HG03558 (cell line): Measurements from ENCODE around the gene SIVA1.
"Not testable (repeated sequence)": the region's sequence is repeated elsewhere in the genome, so short reads cannot be mapped to it uniquely, and the experiment has no call there.

ENCODE experiments used
- ATAC-seq: cut with Tn5 transposase; IDR thresholded peaks from one replicate; pipeline ENCODE4 v1.9.1; 2021; ENCODE audit warnings: moderate number of reproducible peaks; ENCODE audit not compliant: unreplicated experiment; ENCODE audit errors: extremely low read depth

SIVA1 gene

DNA sequence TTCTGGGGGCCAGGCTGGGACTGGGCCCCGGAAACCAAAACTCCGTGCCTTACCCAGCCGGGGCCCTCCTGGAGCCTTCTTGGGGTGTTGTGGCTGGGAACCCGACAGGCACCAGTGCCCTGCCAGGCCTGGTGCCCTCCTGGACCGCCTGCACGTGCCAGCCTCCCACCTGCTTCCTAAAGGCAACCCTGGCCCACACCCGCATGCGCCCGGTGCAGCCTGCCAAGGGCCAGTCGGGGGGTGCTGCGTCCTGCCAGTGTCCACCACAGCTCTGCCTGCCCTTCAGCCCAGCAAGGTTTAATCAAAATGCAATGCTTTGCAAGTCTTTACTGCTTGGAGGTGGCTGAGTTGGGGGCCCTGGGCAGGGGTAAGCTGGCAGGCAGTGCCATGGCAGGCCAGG, 34.1 kb upstream of the SIVA1 start:
- no peak for ATAC-seq

DNA sequence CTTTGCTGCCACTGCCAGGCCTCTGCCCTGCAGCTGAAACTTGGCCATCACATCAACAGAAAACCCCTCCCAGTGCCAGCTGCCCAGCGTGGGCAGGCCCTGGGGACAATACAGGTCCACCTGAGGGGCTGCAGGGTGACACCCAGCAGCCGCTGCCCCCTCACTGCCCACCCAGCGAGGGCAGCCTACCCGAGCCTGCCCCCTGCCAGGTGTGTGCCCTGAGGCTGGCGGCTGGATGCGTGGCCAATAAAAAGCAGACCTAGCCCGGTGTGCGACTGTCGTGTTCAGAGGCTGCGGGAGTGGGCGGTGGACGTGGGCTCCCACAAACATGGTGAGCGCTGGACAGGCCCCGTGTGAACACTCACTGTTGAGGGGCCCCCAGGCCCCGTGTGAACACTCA, 33.6 kb upstream of the SIVA1 start:
- ATAC-seq: no peak

DNA sequence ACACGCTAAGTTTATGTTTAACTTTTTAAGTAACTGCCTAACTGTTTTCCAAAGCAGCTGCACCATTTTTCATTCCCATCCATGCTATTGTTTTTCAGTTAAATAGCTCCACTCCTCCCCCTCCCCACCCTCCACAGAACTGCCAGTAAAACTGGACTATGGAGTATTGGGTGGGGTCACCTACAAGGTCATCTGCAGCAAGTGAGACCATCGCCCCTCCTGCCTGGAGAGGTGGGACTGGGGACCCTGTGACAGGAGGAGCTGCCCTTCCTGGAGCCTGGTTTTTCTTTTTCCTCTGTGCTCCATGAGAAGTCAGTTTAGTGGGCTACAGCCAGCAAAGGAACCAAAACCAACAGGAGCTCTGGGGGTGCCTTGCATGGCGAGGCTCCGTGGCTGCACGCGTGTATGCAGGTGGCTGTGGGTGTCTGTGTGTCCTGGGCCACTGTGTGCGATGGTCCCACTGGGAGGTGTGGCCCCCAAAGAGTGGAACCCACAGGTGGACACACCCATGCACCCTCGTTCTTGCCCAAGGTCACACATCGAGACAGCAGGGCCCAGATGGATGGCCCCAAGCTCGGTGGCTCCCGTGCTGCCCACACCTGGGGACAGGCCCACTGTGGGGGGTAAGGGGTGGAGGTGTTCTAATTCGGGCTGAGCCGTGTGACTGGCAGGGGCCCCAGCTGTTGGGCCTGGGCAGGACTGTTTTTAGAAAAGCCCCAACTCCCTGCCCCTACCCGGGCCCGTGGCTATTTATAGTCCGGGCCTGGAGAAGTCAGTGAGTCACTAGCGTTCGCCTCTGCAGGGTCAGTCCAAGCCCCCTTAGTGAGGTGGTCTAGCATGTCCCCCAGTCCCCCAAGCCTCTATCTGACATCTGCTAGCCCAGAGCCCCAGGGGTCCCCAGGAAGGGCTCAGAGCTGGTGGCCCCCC, 31.2 kb upstream of the SIVA1 start:
- ATAC-seq: no peak

DNA sequence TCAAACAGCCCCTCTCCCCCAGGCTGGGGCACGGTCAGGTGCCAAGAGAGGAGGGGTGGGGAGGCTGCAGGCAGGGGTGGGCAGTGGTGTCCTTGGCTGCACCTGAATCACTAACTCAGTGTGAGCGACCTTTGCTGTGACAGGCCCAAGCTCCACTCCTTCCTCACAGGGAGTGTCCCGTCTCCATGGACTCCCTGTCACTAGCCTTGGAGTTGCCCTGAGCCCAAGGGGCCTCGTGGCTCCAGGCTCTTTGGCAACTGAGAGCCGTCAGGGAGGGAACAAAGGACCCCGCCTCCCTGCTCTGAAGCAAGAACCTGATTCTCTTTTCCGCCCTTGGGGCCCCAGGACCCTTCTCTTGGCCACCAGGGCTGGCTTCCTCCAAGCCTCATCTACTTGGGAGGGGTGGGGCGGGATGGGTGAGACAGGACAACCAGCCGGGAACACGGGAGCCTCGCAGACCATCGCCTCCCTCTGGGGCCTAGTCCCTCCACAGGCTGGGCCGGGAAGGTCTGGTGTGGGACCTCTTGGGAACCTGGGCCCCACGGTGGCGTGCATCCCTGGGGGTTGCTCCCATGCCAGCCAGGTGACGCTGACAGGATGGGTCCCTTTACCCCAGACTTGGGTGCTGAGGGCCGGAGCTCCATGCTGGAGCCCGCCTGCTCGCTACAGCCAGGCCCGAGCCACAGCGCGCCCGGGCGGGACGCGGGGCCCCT, 29.9 kb upstream of the SIVA1 start:
- ATAC-seq: no peak

DNA sequence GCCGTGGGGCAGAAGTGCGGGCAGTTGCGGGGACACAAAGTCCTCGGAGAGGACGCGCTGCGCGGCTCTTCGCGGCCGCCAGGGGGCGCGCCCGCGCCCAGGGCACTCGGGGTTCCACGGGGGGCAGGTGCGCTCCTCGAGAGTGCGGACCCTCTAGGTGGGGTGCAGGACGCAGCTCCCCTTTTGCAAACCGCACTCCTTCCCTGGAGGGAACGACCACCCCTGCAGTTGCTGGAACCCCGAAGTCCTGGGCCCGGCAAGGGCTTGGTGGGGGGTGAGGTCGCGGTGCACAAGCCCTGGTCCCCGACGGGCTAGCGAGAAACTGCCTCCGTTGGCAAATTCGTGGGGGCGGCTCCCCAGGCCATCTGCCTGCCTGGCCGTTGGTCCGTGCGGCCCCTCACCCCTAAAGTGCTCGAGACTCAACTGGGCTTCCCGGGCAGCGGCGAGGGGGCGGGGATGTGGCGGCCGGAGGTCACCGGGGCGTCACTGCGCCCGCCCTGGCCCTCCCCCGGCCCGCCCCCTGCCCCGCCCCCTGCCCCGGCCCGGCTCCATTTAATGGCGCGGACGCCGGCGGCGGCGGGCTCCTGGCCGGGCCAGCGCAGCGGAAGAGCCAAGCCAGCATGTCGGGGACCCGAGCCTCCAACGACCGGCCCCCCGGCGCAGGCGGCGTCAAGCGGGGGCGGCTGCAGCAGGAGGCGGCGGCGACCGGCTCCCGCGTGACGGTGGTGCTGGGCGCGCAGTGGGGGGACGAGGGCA, 29.1 kb upstream of the SIVA1 start, which contains the start of gene ADSS1:
Gene ADSS1, plus strand, starts transcription at position 579 of the 756 bp plus-strand sequence. Its CDS starts 42 bp downstream, at position 621.
- no peak for ATAC-seq

DNA sequence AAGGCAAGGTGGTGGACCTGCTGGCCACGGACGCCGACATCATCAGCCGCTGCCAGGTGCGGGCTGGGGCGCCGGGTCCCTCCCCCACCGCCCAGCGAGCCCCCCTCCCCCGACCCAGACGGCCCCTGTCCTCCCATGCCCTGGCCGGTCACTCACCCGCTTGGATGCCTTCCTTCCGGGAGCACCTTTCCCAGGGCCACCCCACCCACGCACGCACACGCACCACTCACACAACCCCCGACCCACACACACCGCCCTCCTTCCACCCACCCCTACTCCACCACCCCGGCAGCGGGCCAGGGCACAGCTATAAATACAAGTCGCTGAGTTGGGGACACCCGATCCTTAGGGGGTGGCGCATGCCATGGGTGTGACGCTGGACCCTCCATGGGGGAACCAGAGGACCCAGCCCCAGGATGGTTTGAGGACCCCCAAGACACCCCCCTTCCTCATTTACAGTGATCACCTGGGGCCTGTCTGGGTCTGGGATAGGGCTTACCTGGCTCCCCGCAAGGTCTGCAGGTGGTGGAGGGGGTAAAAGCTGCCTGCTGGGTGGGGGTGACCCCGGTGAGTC, 28.5 kb upstream of the SIVA1 start:
- no peak for ATAC-seq

DNA sequence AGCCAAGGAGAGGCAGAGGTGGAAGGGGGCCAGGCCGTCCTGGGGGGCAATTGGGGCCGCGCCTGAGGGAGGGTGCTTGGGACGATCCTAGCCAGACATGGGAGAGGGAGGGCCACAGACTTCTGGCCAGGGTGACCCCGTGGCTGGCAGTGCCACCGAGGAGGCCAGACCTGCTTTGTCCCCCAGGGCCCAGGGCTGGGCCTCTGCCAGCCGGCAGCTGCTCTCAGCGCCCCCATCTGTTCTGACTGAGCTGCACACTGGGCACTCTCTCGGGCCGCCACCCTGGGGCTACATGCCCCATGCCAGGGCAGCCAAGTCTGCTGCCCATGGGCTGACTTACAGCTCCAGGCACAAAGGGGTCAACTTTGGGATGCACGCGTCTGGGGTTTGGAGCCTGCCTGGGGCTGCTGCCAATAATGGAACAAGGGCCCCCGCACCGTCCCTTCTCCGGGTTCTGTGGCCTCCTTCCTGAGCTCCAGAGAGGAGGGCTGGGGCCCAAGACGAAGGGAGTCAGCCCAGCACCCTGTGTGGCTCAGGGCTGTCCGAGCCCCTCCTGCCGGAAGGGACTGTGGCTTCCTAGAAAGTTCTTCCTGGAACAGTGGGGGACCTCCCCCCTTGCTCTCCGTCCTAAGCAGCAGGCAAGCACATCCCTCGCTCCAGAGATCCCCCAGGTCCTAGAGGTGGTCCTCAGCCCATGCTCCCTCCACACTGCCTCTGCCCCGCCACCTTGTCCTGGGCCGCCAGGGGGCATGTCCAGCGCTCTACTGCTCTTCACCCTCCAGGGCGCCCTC, 27.8 kb upstream of the SIVA1 start:
- ATAC-seq: no peak

DNA sequence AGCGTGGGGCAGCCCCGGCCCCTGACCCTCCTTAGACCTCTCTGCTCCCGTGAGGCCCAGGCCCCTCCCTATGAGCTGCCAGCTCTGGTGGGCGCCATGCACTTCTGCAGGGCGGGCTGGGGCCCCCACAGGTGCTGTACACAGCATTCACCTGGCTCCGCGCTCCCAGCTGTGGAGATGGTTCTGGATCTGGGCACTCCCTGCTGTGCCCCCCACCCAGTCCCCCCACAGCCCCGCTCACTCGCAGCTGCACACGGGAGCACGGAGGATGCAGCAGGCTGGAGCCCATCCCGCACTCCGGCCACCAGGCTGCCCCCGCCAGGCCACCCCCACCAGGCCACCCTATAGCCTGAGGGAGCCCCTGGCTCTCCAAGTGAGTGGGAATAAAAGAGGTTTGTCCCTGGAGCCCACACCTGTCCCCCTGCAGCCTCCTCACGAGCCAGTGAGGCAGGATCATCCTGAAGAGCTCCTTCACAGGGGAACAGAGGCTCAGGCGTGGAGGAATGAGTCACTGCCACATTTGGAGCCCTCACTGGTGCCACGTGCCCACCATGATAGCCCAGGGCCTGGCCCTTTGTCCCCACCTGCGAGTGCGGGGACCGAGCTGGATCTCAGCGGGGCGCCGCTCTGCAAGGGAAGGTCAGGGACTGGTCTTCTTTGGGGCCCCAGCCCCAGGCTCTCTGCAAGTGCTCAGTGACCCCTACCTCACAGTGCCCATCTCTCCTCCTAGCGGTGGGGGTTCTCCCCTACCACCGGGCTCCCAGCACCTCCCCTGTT, 27.0 kb upstream of the SIVA1 start:
- no peak for ATAC-seq

DNA sequence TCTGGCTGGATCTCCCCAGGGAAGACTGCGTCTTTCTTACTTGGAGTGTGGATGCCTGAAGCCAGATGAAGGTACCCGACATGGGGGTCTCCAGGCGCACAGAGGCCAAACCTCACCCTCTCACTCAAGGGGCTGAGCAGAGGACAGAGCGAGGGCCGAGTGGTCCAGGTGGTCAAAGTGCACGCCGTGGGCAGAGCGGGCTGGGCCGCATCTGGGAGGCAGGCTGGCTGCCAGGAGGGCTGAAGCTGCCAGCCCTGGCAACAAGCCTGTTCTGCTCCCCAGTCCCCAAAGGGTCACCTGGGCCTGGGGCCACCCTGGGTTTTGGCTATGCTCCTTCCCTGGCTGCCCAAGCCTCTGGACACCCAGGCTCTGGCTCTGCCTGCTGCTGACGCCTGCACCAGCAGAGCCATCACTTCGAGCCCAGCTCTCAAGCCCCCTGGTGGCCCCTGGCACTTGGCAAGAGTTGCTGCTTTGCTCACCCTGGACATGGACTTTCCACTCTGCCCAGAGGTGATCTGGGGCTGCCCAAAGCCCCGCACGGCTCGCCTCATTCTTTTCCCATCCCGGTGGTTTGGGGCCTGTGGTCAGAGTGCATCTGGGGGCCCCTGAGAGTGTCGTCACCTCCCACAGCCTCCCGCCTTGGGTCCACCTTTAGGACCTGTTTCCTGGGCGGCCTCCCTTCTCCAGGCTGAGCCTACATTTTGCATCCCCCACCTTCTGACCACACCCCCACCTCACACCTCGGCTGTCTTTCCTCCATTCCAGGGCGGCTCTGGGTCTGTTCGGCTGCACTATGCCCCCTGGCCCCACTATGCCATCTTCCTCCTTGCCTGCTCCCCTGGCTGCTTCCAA, 26.1 kb upstream of the SIVA1 start:
- ATAC-seq: no peak

DNA sequence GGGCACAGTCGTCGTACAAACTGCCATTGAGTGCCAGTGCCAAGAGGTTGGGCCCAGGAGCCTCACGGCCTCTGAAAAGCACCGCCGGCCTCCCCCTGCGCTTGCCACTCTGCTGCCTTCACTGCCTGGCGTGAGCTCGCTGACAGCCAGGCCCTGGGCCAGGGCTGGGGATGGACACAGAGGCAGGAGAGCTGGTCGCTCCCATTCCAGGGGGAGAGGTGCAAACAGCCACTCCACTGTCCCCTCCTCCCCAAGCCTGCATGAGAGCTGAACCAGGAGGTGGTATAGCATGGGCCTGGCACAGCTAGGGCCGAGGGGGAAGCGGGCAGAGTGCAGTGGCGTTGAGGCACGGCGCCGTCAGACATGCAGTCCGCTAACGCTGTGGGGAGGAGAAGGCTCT, 24.3 kb upstream of the SIVA1 start:
- ATAC-seq: no peak

DNA sequence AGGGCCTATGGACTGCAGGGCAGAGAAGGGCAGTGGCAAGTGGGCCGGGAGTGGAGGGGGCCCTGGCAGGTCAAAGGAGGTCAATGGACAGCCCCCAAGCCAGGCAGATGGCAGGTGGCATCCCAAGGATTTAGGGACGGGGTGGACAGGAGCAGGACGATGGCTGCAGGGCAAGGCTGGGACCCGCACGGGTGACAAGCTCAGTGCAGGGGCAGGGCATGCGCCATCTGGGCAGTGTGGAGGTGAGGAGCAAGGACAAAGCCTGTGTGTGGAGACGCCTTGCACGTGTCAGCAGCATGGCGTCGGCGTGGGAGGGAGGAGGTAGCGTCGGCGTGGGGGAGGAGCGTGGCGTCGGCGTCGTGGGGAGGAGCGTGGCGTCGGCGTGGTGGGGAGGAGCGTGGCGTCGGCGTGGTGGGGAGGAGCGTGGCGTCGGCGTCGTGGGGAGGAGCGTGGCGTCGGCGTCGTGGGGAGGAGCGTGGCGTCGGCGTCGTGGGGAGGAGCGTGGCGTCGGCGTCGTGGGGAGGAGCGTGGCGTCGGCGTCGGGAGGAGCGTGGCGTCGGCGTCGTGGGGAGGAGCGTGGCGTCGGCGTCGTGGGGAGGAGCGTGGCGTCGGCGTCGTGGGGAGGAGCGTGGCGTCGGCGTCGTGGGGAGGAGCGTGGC, 23.6 kb upstream of the SIVA1 start:
- not testable (repeated sequence) for ATAC-seq

DNA sequence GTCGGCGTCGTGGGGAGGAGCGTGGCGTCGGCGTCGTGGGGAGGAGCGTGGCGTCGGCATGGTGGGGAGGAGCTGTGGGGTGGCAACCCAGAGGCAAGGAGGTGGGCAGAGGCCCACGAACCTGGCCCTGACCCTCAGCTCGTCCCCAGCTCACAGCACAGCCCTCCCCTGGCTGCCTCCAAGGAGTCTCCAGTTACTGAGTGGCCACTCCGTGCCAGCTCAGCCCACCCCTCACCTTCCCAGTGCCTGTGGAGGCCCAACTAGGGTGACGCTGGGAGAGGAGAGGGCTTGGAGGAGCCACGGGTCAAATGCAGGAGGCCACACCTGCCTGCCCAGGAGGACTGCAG, 23.1 kb upstream of the SIVA1 start:
- no peak for ATAC-seq

DNA sequence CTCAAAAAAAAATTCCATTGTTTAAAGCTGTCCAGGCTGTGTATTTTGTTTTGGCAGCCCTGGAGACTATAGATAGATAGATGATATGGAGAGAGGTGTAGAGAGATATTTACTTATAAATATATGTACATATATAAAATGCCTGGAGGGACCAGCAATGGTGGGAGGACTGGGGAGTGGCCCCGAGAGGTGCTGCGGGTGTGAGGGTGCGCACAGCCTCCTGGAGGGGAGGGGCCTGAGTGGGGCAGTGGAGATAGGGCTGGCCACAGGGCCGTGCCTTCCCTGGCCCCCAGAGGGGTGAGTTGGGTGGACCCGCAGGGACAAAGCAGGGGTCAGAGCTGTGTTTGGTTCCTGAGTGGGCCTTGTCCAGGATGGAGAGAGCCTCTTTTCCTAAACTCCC, 22.5 kb upstream of the SIVA1 start:
- no peak for ATAC-seq

DNA sequence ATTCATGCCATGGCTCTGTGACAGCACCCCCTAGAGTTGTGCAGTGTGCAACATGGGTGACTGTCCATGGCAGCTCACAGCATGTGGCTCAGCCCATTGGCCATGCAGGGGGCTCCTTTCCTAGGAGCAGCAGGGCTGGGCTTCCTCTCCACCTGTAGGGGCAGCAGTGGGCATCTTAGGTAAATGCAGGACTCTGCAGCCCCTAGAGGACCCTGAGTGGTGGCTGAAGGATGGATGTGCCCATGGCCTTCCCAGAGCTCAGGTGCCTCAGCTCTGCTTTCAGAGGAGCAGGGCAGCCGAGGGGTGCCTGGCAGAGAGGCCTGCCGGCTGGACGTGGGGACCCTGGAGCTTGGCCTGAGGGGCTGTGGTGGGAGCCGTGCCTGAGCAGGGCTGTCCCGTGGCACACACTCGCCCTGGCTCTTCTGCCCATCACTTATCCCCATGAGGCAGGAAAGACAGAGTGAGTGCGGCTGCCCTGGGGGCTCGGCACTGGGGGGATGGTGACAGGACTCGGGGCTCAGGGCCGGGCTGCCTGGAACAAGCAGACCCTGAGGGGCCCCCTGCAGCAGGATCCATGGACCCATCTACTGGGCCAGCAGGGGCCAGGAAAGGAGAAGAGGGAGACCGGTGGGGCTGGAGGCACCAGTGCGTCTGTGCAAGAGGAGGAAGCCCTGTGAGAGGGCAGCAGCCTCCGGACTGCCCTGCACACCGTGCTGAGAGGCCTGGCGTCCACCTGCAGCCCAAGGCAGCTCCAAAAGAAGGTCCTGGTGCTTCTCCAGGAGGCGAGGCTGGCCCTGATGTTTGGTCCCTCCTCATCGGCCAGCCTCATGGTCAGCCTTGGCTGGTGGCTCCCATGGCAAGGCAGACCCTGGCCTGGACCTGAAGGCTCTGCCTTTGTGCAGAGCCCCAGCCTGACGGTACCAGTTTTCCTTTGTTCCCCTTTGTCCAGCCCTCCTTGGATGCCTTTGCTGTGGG, 21.3 kb upstream of the SIVA1 start:
- ATAC-seq: no peak

DNA sequence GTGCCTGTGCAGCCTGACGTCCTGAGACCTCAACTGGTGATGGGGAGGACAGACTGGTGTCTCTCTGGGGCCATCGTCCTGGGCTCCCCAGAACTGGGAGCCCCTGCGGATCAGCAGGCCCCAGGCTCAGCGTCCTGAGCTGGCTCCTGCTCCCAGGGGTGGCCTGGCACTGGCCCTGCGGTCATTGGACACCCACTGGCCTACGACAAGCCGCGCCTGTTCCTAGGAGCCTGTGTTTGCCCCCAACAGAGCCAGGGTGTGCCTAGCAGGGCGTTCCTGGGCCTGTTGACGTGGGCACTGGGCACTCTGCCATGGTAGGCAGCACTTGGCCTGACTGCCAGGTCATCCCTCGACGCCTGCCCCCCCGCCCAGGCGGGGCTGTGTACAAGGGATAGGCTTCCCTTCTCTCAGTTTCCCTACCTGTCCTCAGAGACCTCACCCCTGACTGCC, 20.6 kb upstream of the SIVA1 start:
- ATAC-seq: no peak

DNA sequence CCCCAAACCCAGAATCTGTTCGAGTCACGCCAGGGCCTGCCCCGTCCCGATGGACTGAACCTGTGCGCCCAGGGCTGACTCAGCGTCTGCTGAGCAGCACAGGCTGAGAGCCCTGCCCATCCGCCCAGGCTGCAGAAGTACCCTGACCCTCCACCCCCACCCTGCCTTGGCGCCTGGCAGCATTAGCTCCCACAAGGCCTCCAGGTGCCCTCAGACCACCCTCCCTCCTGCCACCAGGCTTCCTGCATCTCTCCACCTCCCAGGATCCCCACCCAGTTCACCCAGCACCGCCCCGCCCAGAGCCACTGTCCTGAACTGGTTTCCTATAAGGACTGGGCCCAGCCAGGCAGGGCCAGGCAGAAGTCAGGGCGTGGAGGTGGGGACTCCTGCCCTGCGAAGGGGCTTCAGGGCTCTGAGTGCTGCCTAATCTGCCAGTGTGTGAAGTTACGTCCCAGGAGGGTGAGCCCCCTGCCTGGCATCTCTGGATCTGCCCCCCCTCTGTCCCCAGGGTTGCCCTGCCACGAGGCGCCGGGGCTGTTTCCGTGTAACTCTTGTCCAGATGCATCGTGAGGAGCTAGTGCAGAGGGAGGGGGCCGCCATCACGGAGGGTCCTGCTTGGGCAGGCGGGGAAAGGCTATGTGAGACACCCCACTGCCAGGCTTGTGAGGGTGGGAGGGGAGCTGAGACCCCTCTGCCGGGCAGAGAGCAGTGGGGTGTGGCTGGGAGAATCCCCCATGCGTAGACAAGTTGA, 19.8 kb upstream of the SIVA1 start:
- no peak for ATAC-seq
